ENCODE results near the gene GALM. TPM values are rescaled to one million over a fixed set of nuclear protein-coding genes. Genes with fewer than 3 reads are reported as not detected.

The GALM gene
- total RNA-seq (46.0 and 60.9 TPM in 2 replicates), polyA plus RNA-seq (47.4 and 50.4 TPM in 2 replicates)

DNA sequence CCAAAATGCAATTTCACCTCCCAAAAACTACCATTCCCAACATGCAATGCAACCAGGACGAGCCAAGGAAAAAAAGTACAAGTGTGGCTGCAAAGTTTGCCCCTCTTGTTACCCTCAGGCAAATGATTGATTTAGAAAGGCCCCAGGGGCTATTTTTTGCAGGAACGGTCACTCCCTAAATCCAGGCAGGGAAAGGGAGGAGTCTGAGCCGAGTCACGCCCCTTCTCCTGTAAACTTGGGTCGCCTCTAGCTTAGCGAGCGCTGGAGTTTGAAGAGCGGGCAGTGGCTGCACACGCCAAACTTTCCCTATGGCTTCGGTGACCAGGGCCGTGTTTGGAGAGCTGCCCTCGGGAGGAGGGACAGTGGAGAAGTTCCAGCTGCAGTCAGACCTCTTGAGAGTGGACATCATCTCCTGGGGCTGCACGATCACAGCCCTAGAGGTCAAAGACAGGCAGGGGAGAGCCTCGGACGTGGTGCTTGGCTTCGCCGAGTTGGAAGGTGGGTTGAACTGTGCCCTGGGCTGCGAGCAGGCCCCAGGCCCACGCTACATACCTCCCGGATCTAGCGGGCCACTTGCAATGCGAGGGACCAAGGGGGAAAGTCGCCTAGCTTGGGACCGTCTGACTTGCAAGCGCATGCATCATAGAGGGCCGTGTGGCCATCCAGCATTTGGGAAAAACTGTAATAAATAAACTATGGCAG lies at the start of gene GALM:
Gene GALM (plus strand): TSS at position 261 of the 702 bp plus-strand sequence. CDS start 48 bp downstream, at position 309.
- H3K4me1 ChIP-seq (ENCODE audit: low read depth) = peaks cover 14% of the 10 kb centered on the region
- peak; percentile 96 to 98 for DNase-seq (ENCODE audit: low read depth in 1 of 2, low spot score in 1 of 2)
- H3K4me3 ChIP-seq = peak within 1 kb of the TSS; percentile 46
- H3K9me3 ChIP-seq (ENCODE audit: low read depth) = no peaks in the 10 kb centered on the region
- H3K36me3 ChIP-seq = no peaks in the 10 kb centered on the region
- TF ChIP-seq, protein P1, sequence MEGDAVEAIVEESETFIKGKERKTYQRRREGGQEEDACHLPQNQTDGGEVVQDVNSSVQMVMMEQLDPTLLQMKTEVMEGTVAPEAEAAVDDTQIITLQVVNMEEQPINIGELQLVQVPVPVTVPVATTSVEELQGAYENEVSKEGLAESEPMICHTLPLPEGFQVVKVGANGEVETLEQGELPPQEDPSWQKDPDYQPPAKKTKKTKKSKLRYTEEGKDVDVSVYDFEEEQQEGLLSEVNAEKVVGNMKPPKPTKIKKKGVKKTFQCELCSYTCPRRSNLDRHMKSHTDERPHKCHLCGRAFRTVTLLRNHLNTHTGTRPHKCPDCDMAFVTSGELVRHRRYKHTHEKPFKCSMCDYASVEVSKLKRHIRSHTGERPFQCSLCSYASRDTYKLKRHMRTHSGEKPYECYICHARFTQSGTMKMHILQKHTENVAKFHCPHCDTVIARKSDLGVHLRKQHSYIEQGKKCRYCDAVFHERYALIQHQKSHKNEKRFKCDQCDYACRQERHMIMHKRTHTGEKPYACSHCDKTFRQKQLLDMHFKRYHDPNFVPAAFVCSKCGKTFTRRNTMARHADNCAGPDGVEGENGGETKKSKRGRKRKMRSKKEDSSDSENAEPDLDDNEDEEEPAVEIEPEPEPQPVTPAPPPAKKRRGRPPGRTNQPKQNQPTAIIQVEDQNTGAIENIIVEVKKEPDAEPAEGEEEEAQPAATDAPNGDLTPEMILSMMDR (IDR thresholded peaks at IDR 0.05; ENCODE audit: low read depth, low read length) = no peak
- peak within 1 kb of the TSS; percentile 83 for H3K27ac ChIP-seq
- no peaks in the 10 kb centered on the region for H3K27me3 ChIP-seq

- Histone ChIP-seq H3K9me3 (ENCODE audit: low read depth) (no peaks in the 10 kb centered on the region), H3K4me3 (no peak overlapping the region), H3K27me3 (no peaks in the 10 kb centered on the region), H3K36me3 (no peaks in the 10 kb centered on the region), H3K27ac (no peak overlapping the region), H3K4me1 (ENCODE audit: low read depth) (no peaks in the 10 kb centered on the region)
- DNase-seq (ENCODE audit: low read depth in 1 of 2, low spot score in 1 of 2) = no peak
- TF ChIP-seq, protein P1 (IDR thresholded peaks at IDR 0.05; ENCODE audit: low read depth, low read length) = no peak
Measured at GRCh38 chr2:38617301-38617700, 48.6 kb upstream of the GALM start.

DNA sequence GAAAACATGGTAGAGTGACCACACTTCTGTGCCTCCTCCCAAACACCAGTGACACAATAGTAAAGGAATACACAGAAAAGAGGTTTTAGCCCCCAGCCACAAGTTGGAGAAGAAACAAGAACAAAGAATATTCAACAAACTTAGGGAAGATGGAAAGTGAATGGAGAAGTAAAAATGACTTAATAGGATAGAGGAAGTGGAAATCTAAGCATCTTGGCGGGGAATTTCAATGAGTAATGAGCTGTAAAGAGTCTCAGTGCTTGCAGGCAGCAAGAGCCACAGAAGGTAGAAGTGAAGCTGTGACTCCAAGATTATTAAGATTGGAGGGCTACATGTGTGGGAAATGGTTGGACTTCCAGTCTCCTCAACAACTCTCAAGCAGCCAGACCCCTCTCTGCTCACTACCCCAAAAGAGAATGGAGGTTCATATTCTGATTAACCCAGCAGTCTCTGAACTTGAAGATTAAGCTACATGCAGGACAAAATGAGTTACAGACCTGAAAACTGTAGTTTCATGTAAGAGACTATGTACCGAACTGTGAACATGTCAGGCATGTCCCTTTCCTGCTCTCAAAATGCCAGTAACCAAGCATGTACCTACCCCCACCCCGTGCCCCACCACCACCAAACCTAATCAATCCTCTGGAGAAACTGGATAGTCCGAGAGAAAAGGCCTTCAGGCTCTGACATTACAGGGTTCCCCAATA lies 46.3 kb upstream of the GALM start:
- no peaks in the 10 kb centered on the region for H3K9me3 ChIP-seq (ENCODE audit: low read depth)

DNA sequence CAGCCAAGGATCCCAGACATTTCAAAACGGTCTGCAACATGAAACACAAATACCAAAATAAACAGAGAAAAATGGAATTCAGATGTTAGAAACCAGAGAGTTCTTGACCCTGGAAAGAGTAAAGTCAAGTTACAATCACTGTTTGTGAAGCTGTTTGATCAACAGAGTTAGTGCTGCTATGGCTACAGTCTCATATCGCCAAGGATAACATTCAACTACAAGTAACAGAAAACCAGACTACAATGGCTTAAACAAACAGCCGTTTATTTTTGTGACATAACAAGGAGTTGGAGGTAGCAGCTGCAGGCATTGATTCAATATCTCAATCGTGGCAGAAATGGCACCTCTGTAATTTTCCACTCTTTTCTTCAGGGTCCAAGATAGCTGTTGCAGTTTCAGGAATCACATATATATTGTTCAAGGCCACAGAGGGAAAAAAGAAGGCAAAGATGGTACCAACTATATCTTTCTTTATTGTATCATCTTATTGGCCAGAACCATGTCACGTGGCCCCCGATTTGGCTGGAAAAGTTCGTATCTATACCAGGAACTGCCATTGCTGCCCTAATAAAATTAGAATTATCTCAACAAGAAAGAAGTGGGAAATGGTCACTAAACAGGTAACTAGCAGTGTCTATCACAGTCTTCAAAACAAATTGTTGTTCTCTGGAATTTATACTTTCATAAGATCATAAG lies 45.5 kb upstream of the GALM start:
- Histone ChIP-seq H3K27ac (no peak overlapping the region), H3K9me3 (ENCODE audit: low read depth) (no peaks in the 10 kb centered on the region), H3K4me3 (no peak overlapping the region), H3K27me3 (no peaks in the 10 kb centered on the region), H3K36me3 (no peaks in the 10 kb centered on the region), H3K4me1 (ENCODE audit: low read depth) (no peaks in the 10 kb centered on the region)
- TF ChIP-seq, protein P1 (IDR thresholded peaks at IDR 0.05; ENCODE audit: low read depth, low read length) = no peak
- DNase-seq (ENCODE audit: low read depth in 1 of 2, low spot score in 1 of 2) = peak in 1 of 2 donors; percentile 52

More for the DNA sequence above, 46.3 kb upstream of the GALM start:
- Histone ChIP-seq H3K36me3 (no peaks in the 10 kb centered on the region), H3K4me1 (ENCODE audit: low read depth) (no peaks in the 10 kb centered on the region), H3K4me3 (no peak overlapping the region), H3K27ac (no peak overlapping the region), H3K27me3 (no peaks in the 10 kb centered on the region)
- DNase-seq (ENCODE audit: low read depth in 1 of 2, low spot score in 1 of 2) = peak in 1 of 2 donors; percentile 25
- TF ChIP-seq, protein P1 (IDR thresholded peaks at IDR 0.05; ENCODE audit: low read depth, low read length) = no peak

DNA sequence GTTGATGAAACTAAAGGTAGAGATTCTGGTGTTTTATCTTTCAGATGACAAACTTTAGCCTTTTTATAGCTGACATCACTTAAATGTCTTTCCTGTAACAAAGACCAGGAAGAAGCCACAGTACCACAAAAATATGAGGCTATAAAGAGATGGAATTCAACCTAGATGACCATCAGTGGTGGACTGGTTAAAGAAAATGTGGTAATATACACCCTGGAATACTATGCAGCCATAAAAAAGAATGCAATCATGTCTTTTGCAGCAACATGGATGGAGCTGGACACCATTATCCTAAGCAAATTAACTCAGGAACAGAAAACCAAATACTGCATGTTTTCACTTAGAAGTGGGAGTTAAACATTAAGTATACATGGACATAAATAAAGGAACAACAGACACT lies 44.9 kb upstream of the GALM start:
- Histone ChIP-seq H3K36me3 (no peaks in the 10 kb centered on the region), H3K4me3 (no peak overlapping the region)

More for the DNA sequence above, 44.9 kb upstream of the GALM start:
- no peak overlapping the region for H3K27ac ChIP-seq
- TF ChIP-seq, protein P1 (IDR thresholded peaks at IDR 0.05; ENCODE audit: low read depth, low read length) = no peak
- DNase-seq (ENCODE audit: low read depth in 1 of 2, low spot score in 1 of 2) = no peak
- H3K9me3 ChIP-seq (ENCODE audit: low read depth) = no peaks in the 10 kb centered on the region
- no peaks in the 10 kb centered on the region for H3K4me1 ChIP-seq (ENCODE audit: low read depth)
- no peaks in the 10 kb centered on the region for H3K27me3 ChIP-seq
